A204.1 (cell line): ENCODE data around the gene RMI2.

Experiments
- FAIRE-seq: peaks from 2 replicates; lab custom pipeline; 2012; peaks lifted over from hg19 to GRCh38; lab: Jason Lieb, UNC

The RMI2 gene

DNA sequence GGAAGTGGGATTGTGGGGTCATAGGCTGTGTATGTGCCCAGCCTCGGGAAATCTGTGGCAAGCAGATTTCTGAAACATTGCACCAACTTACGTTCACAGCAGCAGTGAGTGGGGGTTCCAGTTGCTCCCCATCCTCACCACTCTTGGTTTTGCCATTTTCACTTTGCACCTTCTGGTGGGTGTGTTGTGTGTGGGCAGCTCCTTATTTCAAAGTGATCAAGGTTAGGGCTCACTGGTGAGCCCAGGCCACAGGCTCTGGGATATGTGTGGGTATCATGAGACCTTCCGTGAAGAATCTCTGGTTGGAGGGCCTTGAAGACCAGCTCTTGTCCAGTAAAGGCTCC is 34.7 kb upstream of the RMI2 start:
- FAIRE-seq = no peak

DNA sequence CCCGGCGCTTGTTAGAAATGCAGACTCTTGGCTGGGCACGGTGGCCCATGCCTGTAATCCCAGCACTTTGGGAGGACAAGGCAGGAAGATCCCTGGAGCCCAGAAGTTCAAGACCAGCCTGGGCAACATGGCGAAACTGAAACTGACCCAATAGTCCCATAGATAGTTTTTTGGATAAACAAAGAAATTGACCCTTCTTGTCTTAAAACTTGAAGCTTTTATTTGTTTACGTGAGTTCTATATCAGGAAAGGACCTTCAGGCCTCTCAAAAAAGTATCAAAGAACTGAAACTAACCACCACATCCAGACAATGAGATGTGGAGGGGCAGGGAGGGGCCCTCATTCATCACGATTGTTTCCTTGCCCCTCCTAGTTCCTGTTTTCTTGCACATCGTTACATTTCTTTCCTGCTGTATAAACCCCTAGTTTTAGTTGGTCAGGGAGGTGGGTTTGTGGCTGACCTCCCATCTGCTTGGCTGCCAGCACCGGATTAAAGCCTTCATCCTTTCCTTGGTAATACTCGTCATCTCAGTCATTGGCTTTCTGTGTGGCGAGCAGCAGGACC is 34.2 kb upstream of the RMI2 start:
- no peak for FAIRE-seq

DNA sequence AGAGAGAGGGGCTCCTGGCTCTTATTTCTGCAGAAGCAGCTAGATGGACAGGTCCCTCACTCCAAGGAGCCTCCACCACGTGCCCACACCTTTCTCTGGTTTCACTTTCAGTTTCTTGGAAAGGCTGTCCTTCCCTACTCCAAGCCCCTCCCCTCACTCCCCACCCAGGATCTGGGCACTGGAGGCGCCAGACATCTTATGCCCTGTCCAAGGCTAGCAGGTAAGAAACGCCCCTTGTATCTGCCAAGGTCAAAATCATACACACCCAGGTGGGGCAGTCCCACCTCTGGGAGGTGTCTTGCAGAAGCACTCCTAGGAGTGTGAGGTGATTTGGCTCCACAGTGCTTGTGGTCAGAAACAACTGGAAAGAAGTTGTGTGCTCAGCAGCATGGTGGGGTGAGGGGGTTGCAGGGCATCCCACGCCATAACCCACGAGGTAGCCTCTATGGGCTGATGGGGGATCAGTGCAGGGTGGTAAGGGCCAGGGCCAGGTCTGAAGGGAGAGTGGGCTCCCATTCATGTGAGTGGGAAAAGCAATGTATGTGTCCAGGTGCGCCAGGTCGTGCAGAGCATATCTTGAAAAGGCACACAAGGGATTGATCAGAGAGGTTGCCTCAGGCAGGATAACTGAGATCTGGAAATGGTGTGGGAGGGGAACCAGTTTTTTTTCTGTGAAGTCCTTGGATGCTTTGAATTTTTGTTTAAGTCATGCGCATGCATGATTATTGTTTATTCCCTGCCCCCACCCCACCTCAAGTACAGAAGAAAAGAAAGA is 32.4 kb upstream of the RMI2 start:
- no peak for FAIRE-seq

DNA sequence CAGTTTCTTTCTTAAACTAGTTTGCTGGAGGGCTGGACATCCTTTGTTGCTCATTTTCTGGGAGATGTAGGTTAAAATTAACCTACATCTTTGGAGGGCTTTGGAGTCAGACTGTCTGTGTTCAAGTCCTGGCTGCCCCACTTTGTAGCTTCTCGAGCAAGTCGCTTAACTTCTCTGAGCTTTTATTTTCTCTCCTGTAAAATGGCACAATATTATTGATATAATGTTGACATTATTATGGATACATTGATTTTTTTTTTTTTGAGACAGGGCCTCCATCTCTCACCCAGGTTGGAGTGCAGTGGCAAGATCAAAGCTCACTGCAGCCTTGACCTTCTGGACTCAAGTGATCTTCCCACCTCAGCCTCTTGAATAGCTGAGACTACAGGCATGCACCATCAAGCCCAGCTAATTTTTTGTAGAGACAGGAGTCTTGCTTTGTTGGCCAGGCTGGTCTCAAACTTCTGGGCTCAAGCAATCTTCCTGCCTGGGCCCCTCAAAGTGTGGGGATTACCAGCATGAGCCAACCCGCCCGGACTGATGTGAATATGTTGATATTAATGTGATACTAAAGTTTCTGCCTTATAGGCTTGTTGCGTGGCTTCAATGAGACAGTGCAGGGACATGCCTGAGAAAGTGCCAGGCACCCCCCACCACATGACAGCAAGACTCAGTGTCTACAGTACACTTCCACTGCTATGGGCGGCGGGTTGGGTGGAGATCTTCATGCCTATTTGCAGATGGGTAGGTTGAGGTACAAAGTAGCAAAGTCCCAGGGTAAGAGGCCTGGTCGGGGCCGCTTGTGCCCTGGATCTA is 31.6 kb upstream of the RMI2 start:
- no peak for FAIRE-seq

DNA sequence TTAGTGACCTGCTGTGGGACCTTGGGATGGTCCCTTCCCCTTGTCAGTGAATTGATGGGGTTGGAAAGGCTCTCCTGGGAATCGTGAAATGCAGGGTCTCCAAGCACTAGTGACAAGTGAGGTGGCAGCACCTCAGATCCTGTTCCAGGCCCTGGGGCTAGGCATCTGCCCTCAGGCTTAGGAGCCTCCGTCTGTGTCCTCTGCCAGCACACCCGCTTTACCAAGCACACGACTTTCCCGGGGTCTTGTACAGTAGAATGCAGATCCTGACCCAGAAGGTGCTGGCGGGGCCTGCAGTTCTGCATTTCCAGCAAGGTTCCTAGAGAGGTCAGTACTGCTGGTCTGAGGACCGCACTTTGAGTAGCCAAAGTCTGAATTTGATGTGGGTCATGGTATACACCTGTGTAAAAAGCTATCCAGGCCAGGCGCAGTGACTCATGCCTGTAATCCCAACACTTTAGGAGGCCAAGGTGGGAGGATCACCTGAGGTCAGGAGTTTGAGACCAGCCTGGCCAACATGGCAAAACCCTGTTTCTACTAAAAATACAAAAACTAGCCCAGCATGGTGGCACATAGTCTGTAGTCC is 30.9 kb upstream of the RMI2 start:
- FAIRE-seq = no peak

DNA sequence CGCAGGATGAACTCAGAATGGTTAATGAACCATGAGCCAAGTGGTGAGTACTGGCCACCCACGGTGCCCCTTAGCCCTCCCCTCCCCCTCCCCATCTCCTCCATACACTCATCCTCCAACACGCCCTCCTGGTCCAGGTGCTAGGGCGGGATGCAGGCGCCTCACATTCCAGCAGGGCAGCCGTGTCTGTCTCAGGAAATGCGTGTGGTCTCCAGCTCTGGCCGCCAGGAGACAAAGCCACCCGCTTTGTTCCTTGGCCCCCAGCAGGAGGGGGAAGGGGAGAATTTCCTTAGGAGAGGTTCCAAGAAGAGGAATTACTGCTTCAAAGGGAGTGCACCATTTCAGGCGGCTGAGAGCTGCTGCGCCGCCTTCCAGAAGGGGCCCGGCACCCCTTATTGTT is 29.7 kb upstream of the RMI2 start:
- no peak for FAIRE-seq

DNA sequence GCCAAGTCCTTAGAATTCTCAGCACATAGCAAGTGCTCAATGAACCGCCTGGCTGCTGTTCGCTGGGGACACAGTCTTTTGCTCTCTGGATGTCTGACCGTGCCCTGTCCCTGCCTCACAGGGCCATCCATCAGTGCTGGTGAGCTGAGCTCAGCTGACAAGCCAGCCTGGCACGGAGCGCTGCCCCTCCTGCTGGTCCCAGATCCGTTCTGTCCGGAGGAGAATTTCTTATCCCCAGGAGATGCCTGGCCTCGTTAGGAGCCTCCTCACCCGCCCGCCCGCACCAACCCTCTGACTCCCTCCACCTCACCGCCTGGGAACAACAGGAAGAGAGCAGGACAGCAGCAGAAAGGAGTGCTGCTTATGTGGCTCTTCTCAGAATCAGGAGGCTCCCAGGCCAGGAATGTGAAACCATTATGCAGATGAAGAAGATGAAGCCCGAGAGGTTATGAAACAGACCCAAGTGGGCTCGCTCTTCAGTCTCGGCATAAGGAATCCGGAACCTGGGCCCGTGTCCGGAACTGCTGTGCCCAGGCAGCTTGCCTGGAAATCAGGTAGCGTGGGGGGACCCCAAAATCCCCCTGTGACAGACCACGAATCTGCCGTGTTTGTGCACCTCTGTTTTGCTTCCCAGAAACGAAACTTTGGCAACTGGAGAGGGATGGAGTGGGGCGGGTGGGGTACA is 28.8 kb upstream of the RMI2 start:
- FAIRE-seq = no peak

DNA sequence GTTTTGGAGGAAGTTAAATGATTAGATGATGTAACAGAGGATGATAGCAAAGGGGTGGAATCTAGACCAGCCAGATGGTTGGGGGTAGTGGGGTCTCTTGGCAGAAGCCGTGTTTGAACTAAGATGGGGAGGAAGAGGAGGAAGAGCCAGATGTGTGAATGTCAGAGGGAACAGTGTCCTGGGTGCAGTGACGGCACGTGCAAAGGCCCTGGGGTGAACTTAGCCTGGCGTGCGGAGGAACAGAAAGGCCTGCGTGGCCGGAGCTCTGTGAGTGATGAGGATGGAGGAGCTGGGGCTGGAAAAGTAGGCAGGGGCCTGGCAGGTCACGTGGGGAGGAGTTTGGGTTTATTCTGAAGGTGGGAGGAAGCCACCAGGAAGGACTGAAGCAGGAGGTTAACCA is 26.4 kb upstream of the RMI2 start:
- FAIRE-seq = no peak

DNA sequence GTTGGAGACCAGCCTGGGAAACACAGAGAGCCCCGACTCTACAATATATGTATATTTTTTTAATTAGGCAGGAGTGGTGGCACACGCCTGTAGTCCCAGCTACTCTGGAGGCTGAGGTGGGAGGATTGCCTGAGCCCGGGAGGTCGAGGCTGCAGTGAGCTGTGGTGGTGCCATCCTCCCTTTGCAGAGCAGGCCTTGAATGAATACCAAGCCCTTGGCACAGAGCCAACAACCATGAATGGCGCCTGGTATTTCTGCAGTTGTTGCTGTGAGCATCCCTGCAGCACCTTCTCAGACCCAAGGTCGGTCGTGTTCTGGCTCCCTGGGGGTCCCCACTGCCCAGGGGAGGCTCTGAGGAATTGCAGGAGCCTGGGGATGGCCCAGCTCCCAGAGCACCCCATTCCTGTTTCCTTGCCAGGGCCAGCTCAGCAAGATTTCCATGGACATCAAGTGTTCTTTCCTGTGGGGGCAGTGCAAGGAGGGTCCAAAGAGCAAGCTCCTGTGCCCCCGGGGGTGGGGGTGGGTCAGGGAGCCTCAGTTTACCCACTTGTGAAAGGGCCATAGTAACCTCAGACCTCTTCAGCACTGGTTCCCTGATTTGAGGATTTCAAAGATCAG is 25.6 kb upstream of the RMI2 start:
- no peak for FAIRE-seq

DNA sequence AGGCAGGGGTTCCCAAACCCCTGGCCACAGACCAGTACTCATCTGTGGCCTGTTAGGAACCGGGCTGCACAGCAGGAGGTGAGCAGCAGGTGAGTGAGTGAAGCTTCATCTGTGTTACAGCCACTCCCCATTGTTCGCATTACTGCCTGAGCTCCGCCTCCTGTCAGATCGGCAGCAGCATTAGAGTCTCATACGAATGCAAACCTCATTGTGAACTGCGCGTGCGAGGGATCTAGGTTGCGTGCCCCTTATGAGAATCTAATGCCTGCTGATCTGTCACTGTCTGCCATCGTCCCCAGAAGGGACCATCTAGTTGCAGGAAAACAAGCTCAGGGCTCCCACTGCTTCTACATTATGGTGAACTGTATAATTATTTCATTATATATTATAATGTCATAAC is 25.1 kb upstream of the RMI2 start:
- FAIRE-seq = no peak

DNA sequence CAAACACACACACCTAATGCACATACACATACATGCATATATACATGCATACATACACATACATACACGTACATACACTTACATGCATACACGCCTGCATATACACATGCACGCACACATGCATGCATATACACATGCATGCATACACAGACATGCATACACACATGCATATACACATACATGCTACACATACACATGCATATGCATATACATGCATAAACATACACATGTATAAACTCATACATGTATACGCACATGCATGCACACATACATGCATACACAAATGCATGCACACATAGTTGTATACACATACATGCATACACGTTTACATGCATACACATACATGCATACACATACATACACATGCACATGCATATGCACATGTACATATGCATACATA is 23.6 kb upstream of the RMI2 start:
- FAIRE-seq = no peak

DNA sequence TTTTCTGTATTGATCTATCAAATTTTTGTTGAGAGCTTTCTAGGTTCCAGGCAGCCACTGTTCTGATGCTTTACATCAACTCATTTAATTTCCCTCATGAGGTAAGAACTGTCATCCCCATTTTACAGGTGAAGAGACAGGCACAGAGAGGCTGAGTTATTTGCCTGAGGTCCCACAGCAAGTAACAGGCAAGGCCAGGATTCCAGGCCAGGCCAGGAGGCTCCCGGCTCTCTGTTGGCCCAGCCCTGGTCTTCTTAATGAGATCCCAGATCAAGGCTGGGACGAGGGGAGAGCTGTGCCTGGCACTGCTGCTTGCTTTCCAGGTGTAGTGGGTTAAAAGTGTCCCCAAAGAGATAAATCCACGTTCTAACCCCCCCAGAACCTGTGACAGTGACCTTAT is 22.4 kb upstream of the RMI2 start:
- no peak for FAIRE-seq

DNA sequence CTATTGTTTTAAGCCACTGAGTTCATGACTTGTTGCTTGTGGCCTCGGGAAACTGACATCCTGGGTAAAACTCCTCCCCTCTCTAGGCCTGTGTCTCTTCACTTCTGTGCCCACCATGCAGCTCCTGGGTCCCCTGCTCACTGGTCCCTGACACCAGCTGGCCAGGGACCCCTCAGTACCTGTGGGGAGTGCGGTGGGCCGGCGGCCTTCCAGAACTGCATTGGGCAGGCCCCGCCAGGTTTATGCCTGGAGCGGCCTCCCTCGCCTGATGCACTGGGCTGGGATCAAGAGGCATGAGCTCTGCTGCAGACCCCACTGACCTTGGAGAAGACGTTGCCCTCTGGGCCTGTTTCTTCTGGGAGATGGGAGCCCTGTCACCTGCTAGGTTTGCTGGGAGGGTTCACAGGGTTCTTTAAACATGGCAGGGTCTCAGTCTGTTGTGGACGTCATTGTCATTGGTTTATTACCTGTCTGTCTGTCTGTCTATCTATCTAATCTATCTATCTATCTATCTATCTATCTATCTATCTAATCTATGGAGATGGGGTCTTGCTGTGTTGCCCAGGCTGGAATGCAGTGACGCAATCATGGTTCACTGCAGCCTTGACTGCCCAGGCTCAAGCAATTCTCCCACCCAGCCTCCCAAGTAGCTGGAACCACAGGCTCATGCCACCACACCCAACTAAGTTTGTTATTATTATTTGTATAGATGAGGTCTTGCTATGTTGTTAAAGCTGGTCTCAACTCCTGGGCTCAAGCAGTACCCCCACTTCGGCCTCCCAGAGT is 21.5 kb upstream of the RMI2 start:
- FAIRE-seq = no peak

DNA sequence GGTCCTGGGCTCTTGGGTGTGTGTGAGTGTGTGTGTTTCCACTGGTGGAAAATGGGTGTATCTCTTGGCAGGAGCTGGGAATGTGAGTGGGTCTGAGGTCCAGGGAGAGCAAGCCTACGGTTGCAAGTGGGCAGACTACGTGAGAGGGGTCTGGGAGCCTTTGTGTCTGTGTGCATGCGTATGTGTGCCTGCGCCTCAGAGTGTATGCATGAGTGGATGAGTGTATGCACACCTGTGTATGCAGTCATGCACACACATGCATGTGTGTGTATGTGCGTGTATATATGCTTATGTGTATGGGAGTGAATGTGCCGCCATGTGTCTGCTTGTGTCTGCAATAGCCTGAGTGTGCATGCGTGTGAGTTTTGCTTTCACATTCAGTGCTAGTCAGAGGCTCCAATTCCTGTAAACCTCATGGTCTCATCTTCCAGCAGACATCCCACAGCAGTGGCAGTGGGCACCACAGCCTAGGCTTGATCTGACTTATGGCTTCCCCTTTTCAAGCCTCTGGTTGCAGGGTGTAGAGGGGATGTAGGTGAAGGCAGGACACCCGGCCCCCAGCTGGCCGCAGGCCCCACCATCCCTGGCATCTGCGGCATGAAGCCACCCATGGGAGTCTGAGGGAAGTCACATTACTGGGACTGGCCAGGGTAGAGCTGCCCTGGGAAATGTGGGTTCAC is 19.7 kb upstream of the RMI2 start:
- no peak for FAIRE-seq

DNA sequence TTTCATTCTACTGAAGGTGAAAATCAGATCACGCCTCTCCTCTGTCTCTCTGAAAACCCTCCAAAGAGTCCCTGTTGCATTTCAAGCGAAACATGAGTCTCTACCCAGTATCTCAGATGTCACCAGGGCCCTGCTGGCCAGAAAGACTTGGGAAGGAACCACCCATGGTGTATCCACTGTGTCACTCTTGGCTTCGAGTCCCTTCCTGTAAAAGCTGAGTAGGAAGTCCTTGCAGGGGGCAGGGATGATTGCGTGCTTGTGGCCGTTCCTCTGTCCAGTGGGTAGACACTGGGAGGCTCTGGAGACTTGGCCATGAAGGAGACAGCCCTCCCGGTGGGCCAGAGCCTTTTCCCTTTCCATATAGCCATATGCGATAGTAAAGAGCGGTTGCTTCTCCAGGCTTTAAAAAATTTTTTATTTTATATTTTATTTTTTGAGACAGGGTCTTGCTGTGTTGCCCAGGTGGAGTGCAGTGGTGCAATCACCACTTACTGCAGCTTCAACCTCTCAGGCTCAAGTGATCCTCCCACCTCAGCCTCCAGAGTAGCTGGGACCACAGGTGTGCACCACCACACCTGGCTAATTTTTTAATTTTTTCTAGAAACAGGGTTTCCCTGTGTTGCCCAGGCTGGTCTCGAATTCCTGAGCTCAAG is 19.0 kb upstream of the RMI2 start:
- no peak for FAIRE-seq

DNA sequence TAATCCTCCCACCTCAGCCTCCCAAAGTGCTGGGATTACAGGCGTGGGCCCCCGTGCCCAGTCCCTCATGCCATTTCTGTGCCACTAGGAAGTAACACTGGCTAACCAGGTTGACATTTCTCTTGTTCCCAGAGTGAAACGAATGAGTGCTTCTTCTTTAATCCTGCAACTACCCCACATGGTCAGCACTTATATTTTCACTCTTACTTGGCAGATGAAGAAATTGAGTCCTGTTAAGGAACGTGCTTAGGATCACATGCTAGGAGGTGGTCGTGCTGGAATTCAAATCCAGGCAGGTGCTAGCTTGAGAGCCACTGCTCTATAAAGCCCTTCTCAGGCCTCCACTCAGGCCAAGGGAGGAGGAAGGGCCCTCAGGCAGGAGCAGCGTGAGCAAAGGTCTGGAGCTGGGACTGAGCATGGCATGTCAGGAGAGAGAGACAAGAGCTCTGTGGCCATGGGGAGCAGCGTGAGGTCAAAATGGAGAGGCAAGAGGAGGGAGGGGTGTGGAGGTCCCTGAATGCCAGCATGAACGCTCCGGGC is 18.5 kb upstream of the RMI2 start:
- no peak for FAIRE-seq

DNA sequence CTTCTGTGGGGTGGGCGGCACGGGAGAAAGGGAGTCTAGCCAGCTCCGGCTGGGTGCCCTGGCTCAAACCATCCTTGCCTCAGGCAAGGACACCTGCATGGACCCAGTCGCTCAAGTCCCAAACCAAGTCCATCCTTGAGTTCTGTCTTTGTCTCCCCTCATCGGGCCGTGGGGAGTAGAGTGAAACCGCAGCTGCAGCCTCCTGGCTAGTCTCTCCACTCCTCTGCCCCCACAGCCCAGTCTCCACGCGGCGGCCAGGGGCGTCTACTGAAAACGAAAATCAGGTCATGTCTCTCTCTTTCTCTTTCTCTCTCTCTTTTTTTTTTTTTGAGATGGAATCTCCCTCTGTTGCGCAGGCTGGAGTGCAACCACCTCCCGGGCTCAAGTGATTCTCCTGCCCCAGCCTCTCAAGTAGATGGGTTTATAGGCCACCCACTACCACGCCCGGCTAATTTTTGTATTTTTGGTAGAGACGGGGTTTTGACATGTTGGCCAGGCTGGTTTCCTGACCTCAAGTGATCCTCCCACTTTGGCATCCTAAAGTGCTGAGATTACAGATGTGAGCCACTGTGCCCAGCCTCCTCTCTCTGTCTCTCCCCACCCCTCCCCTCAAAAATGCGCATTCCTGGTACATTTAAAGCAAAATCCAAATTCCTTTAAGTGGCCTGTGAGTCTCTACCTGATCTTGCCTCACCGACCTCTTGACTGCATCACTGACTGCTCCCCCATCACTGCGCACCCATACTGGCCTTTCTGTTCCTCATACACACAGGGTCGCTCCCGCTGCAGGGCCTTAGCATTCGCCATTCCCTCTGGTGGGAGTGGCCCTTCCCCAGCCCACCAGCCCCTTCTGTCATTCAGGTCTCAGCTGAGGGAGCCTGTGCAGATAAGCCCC is 17.7 kb upstream of the RMI2 start:
- no peak for FAIRE-seq

DNA sequence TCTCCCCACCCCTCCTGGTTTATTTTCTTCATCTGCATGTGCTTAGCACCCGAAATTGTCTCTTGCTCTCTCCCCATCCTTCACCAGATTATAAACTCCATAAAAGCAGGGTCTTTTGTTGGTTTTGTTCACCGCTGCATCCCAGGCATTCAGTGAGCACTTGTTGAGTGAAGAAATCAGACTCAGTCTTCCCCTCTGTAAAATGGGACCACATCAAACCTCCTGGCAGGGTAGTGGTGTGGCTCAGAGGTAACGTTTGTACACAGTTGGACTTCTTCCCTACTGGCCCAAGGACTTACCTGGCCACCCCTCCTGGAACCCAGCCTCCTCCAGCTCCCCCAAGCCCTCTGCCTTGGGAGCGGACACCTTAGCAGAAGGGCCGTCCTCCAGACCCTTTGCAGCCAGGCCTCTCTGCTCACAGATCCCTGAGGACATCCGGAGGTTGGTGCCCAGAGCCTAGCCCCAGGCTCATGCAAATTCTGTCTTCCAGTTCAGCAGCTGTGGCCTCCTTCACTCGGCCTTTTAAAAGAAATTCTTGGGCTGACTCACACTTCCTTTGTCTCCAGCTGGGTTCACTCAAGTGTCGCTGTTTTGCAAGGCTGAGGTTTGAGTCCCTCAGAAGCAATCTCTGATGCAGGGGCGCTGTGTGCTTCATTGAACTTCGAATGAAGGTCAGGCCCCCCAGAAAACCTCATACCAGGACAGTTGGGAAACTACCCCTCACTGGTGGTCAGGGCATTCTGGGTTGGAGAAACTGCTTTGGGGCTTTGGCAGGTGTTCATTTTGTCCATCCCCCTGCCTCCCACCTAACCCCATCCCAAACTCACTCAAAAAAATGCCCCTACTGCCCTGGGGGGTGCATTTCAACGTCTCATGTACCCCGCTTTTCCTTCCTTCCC is 16.8 kb upstream of the RMI2 start:
- no peak for FAIRE-seq
